CD4-positive, alpha-beta T cell treated with Interleukin-12 subunit alpha and Interleukin-12 subunit beta, for 1 hour (primary cell): ENCODE measurements around the gene ARHGEF10L.

ENCODE experiments used
- DNase-seq: peaks from one replicate; pipeline ENCODE4 v3.0.0-alpha.2; 2020

Gene ARHGEF10L

GRCh38 chr1:17665950-17666720 is 126.6 kb downstream of the ARHGEF10L start:
- no peak for DNase-seq

- DNase-seq = no peak
These were observed 128.1 kb downstream of the ARHGEF10L start for GRCh38 chr1:17667641-17668040.

- DNase-seq = no peak
These were observed 128.7 kb downstream of the ARHGEF10L start for GRCh38 chr1:17668195-17668594.

GRCh38 chr1:17668624-17669175 is 129.2 kb downstream of the ARHGEF10L start:
- DNase-seq = no peak

GRCh38 chr1:17669305-17669704 is 129.8 kb downstream of the ARHGEF10L start:
- DNase-seq = no peak

DNA sequence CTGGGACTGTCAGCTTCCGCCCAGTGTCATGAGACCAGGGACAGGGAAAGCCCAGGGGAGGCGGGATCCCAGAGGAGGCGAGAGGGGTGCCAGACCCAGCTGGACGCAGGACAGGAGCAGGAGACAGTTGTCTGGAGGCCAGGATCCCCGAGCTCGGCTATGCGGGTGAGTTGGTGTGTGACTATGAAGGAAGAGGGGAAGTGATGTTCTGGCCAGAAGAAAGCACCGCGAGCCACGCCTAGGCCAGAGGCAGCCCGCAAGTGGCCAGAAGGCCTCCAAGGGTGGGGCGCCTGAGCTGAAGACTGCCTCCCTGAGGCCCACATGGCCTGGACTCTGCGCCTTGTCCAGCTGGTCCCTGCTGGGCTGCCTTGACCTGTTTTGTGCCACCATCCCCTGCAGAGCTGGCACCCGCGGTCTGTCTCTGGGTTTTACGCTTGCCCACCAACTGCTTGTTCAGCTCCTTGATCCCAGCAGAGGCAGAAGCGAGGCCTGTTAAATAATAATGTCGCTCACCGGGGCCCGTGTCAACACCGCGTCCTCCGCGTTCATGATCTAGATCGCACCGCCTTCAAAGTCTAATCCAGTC is 130.5 kb downstream of the ARHGEF10L start:
- DNase-seq = no peak

- DNase-seq = no peak
These were observed 131.3 kb downstream of the ARHGEF10L start for GRCh38 chr1:17670587-17671313.

DNA sequence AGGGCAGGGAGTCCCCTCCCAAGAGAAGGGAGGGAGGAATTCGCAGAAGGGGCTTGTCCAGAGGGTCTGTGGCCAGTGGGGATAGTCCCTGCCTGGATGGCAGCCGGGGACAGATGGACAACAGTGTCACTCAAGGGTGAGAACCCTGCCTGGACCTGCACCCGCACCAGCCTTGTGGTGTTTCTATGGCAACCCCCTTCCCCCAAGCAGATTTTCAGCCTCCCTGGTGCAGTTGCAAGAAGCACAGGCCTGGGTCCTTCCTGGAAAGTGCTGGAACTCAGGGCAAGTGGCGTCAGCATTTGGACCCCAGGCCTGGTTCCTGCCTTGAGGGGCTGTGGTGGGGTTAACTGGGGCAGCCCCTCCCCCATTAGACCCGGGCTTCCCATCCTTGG is 131.8 kb downstream of the ARHGEF10L start:
- DNase-seq = no peak

- no peak for DNase-seq
These were observed 132.2 kb downstream of the ARHGEF10L start for GRCh38 chr1:17671741-17672140.

DNA sequence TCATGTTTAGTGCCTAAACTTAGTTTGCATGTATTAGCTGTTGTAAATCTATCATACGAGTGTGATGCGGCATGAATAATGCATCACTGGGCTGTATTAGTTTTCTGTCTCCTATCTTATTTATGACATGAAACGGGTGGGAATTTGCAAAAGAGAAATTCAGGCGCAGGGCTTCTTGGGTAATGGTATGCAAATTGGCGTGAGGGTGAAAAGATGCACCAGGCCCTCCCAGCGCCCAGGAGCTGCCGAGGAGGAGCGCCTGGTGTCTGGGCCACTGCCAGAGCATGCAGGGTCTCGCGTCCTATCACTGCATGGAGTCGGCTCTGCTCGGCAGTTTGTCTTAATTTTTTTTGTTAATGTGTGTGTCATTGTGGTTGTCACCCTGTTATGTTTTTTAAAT is 132.7 kb downstream of the ARHGEF10L start:
- no peak for DNase-seq

DNA sequence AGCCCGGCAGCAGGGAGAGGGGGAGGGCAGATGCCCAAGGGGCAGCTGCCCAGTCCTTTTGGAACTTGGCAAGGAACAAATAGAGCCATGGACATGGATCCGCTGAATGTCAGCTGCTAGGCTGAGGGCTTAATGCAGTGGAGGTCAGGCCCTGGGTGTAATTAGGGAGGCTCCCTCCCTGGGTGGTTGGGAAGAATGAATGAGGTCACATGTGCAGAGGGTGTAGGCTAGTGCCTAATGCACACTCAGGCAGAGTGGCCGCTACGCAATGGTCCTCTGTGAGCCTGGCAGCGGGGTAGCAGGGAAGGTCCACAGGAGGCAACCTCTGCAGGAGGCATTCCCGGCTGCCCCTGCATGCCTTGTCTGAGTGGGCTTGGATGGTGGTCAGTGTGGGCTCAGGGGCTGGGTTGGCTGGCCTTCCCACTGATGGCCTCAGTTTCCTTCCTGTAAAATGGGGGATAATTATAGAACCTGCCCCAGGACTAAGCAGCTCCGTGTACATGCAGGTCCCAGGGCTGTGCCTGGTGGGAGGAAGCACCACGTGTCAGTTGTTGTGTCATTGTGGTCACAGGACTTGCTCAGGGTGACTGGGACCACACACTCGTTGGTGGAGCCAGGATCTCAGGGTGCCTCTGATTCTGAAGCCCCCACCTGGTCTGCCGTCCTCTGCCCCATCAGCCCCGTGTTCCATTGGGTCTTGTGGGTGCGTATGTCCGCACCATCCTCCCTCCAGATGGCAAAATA is 134.0 kb downstream of the ARHGEF10L start:
- DNase-seq = no peak

- no peak for DNase-seq
These were observed 135.4 kb downstream of the ARHGEF10L start for GRCh38 chr1:17674726-17675500.

- no peak for DNase-seq
These were observed 136.2 kb downstream of the ARHGEF10L start for GRCh38 chr1:17675744-17676143.

GRCh38 chr1:17676387-17677060 is 137.0 kb downstream of the ARHGEF10L start:
- DNase-seq = no peak

GRCh38 chr1:17678011-17678410 is 138.5 kb downstream of the ARHGEF10L start:
- DNase-seq = no peak

- no peak for DNase-seq
These were observed 140.4 kb downstream of the ARHGEF10L start for GRCh38 chr1:17679856-17680255.

GRCh38 chr1:17680308-17680707 is 140.8 kb downstream of the ARHGEF10L start:
- DNase-seq = no peak

- DNase-seq = no peak
These were observed 142.9 kb downstream of the ARHGEF10L start for GRCh38 chr1:17682400-17682799.

GRCh38 chr1:17683598-17683997 is 144.1 kb downstream of the ARHGEF10L start:
- no peak for DNase-seq

GRCh38 chr1:17684810-17685209 is 145.3 kb downstream of the ARHGEF10L start:
- no peak for DNase-seq

GRCh38 chr1:17686258-17686657 is 146.8 kb downstream of the ARHGEF10L start:
- no peak for DNase-seq

- no peak for DNase-seq
These were observed 147.6 kb downstream of the ARHGEF10L start for GRCh38 chr1:17687145-17687544.
